HepG2 (cell line): Measurements from ENCODE around the gene BAZ1B. TPM values are rescaled to one million over a fixed set of nuclear protein-coding genes. Genes with fewer than 3 reads are reported as not detected.

Experiments
- ELF3 ChIP-seq: IDR thresholded peaks from 2 replicates; pipeline ENCODE4 v1.6.1; 2016; ENCODE audit warnings: missing genetic modification reagents, missing compliant biosample characterization
- IKZF1 ChIP-seq: fragments of 450-650 bp; IDR thresholded peaks from 2 replicates; pipeline ENCODE4 v1.7.1; 2016
- MYC ChIP-seq: sonication (generic); formaldehyde crosslinking; IDR thresholded peaks from 2 replicates; pipeline ENCODE4 v1.9.0; 2021; ENCODE audit warnings: missing genetic modification reagents, borderline replicate concordance
- NR1H2 ChIP-seq: sonication (generic); formaldehyde crosslinking; IDR thresholded peaks from 2 replicates; pipeline ENCODE4 v1.8.1; 2022; ENCODE audit warnings: low read depth, missing genetic modification reagents, borderline replicate concordance
- SAFB2 ChIP-seq: sonication (generic); formaldehyde crosslinking; IDR thresholded peaks from 2 replicates; pipeline ENCODE4 v1.5.1; 2020; ENCODE audit warnings: missing genetic modification reagents, low read depth, mild to moderate bottlenecking, borderline replicate concordance
- ZNF282 ChIP-seq: fragments of 450-650 bp; IDR thresholded peaks from 2 replicates; pipeline ENCODE4 v1.6.1; 2018; ENCODE audit not compliant: partially characterized antibody
- ZNF34 ChIP-seq: sonication (generic); formaldehyde crosslinking; IDR thresholded peaks from 2 replicates; pipeline ENCODE4 v1.4.0; 2020; ENCODE audit warnings: mild to moderate bottlenecking, missing genetic modification reagents, borderline replicate concordance
- ZNF792 ChIP-seq: IDR thresholded peaks from 2 replicates; pipeline ENCODE4 v1.6.1; 2016
- polyA plus RNA-seq, 8 experiments: library from polyadenylated mRNA; depleted of rRNA in 3 of 8; stranded (reverse) in 7 of 8; unstranded in 1 of 8; fragments of >200 nt; fragmentation: Illumina TruSeq in 4 of 8; extraction: Trizol in 4 of 8; gene quantifications; 2 replicates each; pipeline versions ENCODE4 v1.2.1 to v1.2.3, GENCODE V29; 2011 to 2016; ENCODE audit warnings: low read depth in 4 of 8, missing spikeins in 1 of 8, mixed read lengths in 1 of 8; ENCODE audit not compliant: insufficient read depth in 1 of 8
- total RNA-seq, 5 experiments: library from RNA; depleted of rRNA; stranded (reverse); fragments of >200 nt; fragmentation: Illumina TruSeq; extraction: Trizol; gene quantifications; 2 replicates each; pipeline ENCODE4 v1.2.3, GENCODE V29; 2016; ENCODE audit warnings: low read depth in 1 of 5
- TF ChIP-seq, protein P1 (sequence below): IDR thresholded peaks from 2 replicates; pipeline ENCODE4 v1.6.1; 2018; ENCODE audit warnings: missing genetic modification reagents
- TF ChIP-seq, protein P2 (sequence below), 2 experiments: sonication (generic) in 1 of 2; formaldehyde crosslinking in 1 of 2; IDR thresholded peaks; 2 replicates each; pipeline versions ENCODE4 v1.5.1 to v1.6.1; 2011 to 2020; ENCODE audit warnings: borderline replicate concordance in 1 of 2, low read depth in 1 of 2, low read length in 1 of 2, mild to moderate bottlenecking in 1 of 2, missing genetic modification reagents in 1 of 2, moderate library complexity in 1 of 2

Gene BAZ1B
- total and polyA plus RNA-seq, 2 of the 13 experiments (the other 11 are each of a cell fraction or from before 2014, with no cell fraction given) = 18.6 to 69.4 TPM

DNA sequence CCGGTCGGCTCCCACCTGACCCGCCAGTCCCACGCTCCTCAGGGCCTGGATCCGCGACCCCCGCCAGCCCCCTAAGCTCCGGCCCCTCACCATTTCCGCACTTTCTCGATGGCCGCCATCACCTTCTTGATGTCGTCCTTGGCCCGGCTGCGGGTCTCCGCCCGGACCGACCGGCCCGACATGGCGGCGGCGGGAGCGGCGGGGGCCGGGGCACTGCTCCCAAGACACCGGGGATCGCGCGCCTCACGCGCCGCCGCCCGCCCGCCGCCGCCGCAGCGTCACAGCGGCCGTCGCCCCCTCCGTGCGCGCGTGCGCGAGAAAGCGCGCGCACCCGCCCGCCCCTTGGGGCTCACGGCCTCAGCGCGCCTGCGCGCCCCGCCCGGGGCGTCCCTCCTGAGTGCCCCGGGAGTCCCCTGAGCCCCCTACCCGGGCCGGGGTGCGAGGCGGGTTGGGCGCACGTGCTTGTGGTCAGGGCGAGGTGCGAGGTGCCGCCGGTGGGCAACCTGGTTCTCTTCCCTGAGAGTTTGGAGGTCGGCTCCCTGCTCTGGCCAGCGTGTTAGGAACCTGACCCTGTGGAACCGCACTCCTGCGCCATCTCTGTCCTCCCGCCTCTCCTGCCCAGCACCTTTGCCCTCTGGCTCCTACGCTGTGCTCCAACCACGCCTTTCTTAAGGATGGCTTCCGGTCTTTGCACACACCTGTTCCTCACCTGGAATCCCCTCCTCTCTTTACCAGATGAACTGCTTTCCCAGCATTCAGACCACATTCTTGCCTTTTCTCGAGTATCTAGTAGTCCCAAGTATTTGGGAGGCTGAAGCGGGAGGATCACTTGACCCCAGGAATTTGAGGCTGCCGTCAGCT is 35.5 kb upstream of the BAZ1B start, which contains the start of gene BCL7B (continued):
- 0 out of 2 replicates have a peak, but pooled peaks have one; percentile 49 for TF ChIP-seq SAFB2 (CRISPR knock-in tag)
- 0 out of 2 replicates have a peak, but pooled peaks have one; percentile 71 for TF ChIP-seq NR1H2 (CRISPR knock-in tag)
- TF ChIP-seq, protein P1, sequence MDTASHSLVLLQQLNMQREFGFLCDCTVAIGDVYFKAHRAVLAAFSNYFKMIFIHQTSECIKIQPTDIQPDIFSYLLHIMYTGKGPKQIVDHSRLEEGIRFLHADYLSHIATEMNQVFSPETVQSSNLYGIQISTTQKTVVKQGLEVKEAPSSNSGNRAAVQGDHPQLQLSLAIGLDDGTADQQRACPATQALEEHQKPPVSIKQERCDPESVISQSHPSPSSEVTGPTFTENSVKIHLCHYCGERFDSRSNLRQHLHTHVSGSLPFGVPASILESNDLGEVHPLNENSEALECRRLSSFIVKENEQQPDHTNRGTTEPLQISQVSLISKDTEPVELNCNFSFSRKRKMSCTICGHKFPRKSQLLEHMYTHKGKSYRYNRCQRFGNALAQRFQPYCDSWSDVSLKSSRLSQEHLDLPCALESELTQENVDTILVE (CRISPR knock-in tag) = no peak; the same call in 1 of the 2 replicates
- peak; percentile 86 for TF ChIP-seq MYC (CRISPR knock-in tag)
- 0 out of 2 replicates have a peak, but pooled peaks have one; percentile 36 for TF ChIP-seq ZNF792 (CRISPR knock-in tag)
- no peak for TF ChIP-seq IKZF1
- no peak for TF ChIP-seq ZNF282
- TF ChIP-seq ZNF34 (CRISPR knock-in tag) = no peak
- peak; percentile 39 for TF ChIP-seq ELF3 (CRISPR knock-in tag)
- TF ChIP-seq, protein P2, sequence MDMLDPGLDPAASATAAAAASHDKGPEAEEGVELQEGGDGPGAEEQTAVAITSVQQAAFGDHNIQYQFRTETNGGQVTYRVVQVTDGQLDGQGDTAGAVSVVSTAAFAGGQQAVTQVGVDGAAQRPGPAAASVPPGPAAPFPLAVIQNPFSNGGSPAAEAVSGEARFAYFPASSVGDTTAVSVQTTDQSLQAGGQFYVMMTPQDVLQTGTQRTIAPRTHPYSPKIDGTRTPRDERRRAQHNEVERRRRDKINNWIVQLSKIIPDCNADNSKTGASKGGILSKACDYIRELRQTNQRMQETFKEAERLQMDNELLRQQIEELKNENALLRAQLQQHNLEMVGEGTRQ (IDR thresholded peaks at IDR 0.05; ENCODE audit: low read depth, low read length) = no peak
- TF ChIP-seq, protein P2 (CRISPR knock-in tag; IDR thresholded peaks at IDR 0.05; ENCODE audit: borderline replicate concordance) = peak; percentile 22; the same call in 1 of the 2 replicates
